Liver (tissue), 3 donors: Measurements from ENCODE around the gene TEKT2.

ENCODE experiments used
- GABPA ChIP-seq, 2 donors: IDR thresholded peaks in 1 of 2; conservative IDR thresholded peaks in 1 of 2; 2 replicates each; pipeline ENCODE4 v1.6.1; 2016; ENCODE audit warnings: antibody characterized with exemption in 2 of 2, mild to moderate bottlenecking in 1 of 2, moderate library complexity in 1 of 2
- TF ChIP-seq, protein P1 (sequence below): fragments of 150-350 bp; IDR thresholded peaks from 2 replicates; pipeline ENCODE4 v1.5.1; 2017; ENCODE audit warnings: improper control_type of control experiment, low read depth, low read length; ENCODE audit not compliant: missing input control
- donor health status: healthy.
- donor health status: healthy.

- TF ChIP-seq, protein P1, sequence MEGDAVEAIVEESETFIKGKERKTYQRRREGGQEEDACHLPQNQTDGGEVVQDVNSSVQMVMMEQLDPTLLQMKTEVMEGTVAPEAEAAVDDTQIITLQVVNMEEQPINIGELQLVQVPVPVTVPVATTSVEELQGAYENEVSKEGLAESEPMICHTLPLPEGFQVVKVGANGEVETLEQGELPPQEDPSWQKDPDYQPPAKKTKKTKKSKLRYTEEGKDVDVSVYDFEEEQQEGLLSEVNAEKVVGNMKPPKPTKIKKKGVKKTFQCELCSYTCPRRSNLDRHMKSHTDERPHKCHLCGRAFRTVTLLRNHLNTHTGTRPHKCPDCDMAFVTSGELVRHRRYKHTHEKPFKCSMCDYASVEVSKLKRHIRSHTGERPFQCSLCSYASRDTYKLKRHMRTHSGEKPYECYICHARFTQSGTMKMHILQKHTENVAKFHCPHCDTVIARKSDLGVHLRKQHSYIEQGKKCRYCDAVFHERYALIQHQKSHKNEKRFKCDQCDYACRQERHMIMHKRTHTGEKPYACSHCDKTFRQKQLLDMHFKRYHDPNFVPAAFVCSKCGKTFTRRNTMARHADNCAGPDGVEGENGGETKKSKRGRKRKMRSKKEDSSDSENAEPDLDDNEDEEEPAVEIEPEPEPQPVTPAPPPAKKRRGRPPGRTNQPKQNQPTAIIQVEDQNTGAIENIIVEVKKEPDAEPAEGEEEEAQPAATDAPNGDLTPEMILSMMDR, result no peak
- TF ChIP-seq GABPA (IDR thresholded peaks at IDR 0.05 in 1 of 2, conservative IDR thresholded peaks at IDR 0.05 in 1 of 2), result no peak
These were observed 34.7 kb downstream of the TEKT2 start for GRCh38 chr1:36118447-36119204.
